Measurements from ENCODE around the gene SHISA7. TPM values are rescaled to one million over a fixed set of nuclear protein-coding genes. Genes with fewer than 3 reads are reported as not detected.

The SHISA7 gene
- polyA plus RNA-seq, 4 donors = 0.12 to 0.21 TPM; not detected in 2

DNA sequence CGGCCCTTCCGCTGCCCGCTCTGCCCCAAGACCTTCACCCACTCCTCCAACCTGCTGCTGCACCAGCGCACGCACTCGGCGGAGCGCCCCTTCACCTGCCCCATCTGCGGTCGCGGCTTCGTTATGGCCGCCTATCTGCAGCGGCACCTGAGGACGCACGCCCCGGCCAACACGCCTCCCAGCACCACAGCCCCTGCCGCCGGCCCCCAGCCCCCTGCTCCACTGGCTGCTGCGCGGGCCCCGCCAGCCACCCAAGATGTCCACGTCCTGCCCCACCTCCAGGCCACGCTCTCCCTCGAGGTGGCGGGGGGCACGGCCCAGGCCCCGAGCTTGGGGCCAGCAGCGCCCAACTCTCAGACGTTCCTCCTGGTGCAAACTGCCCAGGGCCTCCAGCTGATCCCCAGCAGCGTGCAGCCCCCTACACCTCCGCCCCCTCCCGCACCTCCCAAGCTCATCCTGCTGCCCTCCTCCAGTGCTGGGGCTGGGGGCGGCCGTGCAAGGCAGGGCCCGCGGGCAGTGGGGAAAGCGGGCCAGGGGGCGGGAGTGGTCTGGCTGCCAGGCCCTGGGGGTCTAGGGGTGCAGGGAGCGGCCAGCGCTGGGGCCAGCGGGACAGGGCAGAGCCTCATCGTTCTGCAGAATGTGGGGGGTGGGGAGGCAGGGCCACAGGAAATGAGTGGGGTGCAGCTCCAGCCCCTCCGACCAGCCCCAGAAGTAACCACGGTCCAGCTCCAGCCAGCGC, 40.0 kb upstream of the SHISA7 start:
- Histone ChIP-seq H3K36me3 (ENCODE audit: control insufficient read depth in 3 of 3, insufficient read depth in 2 of 3, low read depth in 1 of 3, low read length in 3 of 3) (peaks cover 4 to 29% (median 10%) of the 10 kb centered on the region in 3 donors), H3K4me1 (ENCODE audit: control insufficient read depth in 3 of 3, insufficient read depth in 2 of 3, low read depth in 1 of 3, low read length in 2 of 3) (peaks cover 0 to 24% (median 3%) of the 10 kb centered on the region in 3 donors), H3K9me3 (ENCODE audit: control insufficient read depth in 2 of 2, insufficient read depth in 1 of 2, low read depth in 1 of 2, low read length in 1 of 2) (no peaks in the 10 kb centered on the region), H3K27ac (ENCODE audit: low read depth in 1 of 3, low read length in 2 of 3) (no peak overlapping the region), H3K4me3 (ENCODE audit: low read depth in 1 of 3, low read length in 3 of 3) (no peak overlapping the region), H3K27me3 (ENCODE audit: control insufficient read depth in 3 of 3, insufficient read depth in 3 of 3, low read length in 3 of 3) (peaks cover 0 to 11% (median 0%) of the 10 kb centered on the region in 3 donors)
- DNase-seq (no peak), FAIRE-seq (no peak)
- 95 to 97% (median 97%) methylated on average over 41 to 47 of the region's 47 CpGs for WGBS, 3 donors

DNA sequence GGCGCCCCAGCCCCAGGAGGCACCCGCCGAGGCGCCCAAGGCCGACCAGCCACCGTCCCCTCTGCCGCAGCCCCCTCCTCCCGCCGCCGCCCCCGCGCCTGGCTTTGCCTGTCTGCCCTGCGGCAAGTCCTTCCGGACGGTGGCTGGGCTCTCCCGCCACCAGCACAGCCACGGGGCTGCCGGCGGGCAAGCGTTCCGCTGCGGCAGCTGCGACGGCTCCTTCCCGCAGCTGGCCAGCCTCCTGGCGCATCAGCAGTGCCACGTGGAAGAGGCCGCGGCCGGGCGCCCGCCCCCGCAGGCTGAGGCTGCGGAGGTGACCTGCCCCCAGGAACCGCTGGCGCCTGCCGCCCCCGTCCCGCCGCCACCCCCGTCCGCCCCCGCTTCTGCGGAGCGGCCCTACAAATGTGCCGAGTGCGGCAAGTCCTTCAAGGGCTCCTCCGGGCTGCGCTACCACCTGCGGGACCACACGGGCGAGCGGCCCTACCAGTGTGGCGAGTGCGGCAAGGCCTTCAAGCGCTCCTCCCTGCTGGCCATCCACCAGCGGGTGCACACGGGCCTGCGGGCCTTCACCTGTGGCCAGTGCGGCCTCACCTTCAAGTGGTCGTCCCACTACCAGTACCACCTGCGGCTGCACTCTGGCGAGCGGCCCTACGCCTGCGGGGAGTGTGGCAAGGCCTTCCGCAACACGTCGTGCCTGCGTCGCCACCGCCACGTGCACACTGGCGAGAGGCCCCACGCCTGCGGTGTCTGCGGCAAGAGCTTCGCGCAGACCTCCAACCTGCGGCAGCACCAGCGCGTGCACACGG, 39.3 kb upstream of the SHISA7 start:
- Histone ChIP-seq H3K36me3 (ENCODE audit: control insufficient read depth in 3 of 3, insufficient read depth in 2 of 3, low read depth in 1 of 3, low read length in 3 of 3) (peaks cover 4 to 32% (median 10%) of the 10 kb centered on the region in 3 donors), H3K4me3 (ENCODE audit: low read depth in 1 of 3, low read length in 3 of 3) (no peak overlapping the region), H3K27me3 (ENCODE audit: control insufficient read depth in 3 of 3, insufficient read depth in 3 of 3, low read length in 3 of 3) (peaks cover 0 to 6% (median 0%) of the 10 kb centered on the region in 3 donors), H3K9me3 (ENCODE audit: control insufficient read depth in 2 of 2, insufficient read depth in 1 of 2, low read depth in 1 of 2, low read length in 1 of 2) (no peaks in the 10 kb centered on the region), H3K27ac (ENCODE audit: low read depth in 1 of 3, low read length in 2 of 3) (no peak overlapping the region), H3K4me1 (ENCODE audit: control insufficient read depth in 3 of 3, insufficient read depth in 2 of 3, low read depth in 1 of 3, low read length in 2 of 3) (peaks cover 0 to 24% (median 2%) of the 10 kb centered on the region in 3 donors)
- WGBS, 3 donors = 94 to 98% (median 97%) methylated on average over 50 to 83 of the region's 83 CpGs
- no peak for DNase-seq
- no peak for FAIRE-seq

DNA sequence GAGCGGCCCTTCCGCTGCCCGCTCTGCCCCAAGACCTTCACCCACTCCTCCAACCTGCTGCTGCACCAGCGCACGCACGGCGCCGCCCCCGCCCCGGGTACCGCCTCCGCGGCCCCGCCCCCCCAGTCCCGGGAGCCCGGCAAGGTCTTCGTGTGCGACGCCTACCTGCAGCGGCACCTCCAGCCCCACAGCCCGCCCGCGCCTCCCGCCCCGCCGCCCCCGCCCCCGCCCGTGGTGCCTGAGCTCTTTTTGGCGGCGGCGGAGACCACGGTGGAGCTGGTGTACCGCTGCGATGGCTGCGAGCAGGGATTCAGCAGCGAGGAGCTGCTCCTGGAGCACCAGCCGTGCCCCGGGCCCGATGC, 38.7 kb upstream of the SHISA7 start:
- no peak for FAIRE-seq
- H3K27me3 ChIP-seq (ENCODE audit: control insufficient read depth in 3 of 3, insufficient read depth in 3 of 3, low read length in 3 of 3) = peaks cover 0 to 6% (median 0%) of the 10 kb centered on the region in 3 donors
- H3K4me3 ChIP-seq (ENCODE audit: low read depth in 1 of 3, low read length in 3 of 3) = no peak overlapping the region
- peaks cover 4 to 32% (median 10%) of the 10 kb centered on the region in 3 donors for H3K36me3 ChIP-seq (ENCODE audit: control insufficient read depth in 3 of 3, insufficient read depth in 2 of 3, low read depth in 1 of 3, low read length in 3 of 3)
- WGBS, 3 donors = 83 to 95% (median 94%) methylated on average over 39 to 40 of the region's 40 CpGs
- no peak overlapping the region for H3K27ac ChIP-seq (ENCODE audit: low read depth in 1 of 3, low read length in 2 of 3)
- DNase-seq = no peak
- no peaks in the 10 kb centered on the region for H3K9me3 ChIP-seq (ENCODE audit: control insufficient read depth in 2 of 2, insufficient read depth in 1 of 2, low read depth in 1 of 2, low read length in 1 of 2)
- H3K4me1 ChIP-seq (ENCODE audit: control insufficient read depth in 3 of 3, insufficient read depth in 2 of 3, low read depth in 1 of 3, low read length in 2 of 3) = peaks cover 0 to 18% (median 2%) of the 10 kb centered on the region in 3 donors

DNA sequence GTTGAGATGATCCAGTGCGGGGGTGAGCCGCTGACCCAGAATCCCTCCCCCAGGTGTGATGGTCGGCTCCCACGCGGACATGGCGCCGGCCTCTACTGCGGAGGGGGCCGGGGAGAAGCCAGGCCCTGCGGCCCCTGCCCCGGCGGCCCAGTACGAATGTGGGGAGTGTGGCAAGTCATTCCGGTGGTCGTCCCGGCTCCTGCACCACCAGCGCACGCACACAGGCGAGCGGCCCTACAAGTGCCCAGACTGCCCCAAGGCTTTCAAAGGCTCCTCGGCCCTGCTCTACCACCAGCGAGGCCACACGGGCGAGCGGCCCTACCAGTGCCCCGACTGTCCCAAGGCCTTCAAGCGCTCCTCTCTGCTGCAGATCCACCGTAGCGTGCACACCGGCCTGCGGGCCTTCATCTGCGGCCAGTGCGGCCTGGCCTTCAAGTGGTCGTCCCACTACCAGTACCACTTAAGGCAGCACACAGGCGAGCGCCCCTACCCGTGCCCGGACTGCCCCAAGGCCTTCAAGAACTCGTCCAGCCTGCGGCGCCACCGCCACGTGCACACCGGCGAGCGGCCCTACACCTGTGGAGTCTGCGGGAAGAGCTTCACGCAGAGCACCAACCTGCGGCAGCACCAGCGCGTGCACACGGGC, 38.2 kb upstream of the SHISA7 start:
- Histone ChIP-seq H3K4me1 (ENCODE audit: control insufficient read depth in 3 of 3, insufficient read depth in 2 of 3, low read depth in 1 of 3, low read length in 2 of 3) (peaks cover 0 to 18% (median 2%) of the 10 kb centered on the region in 3 donors), H3K27ac (ENCODE audit: low read depth in 1 of 3, low read length in 2 of 3) (no peak overlapping the region), H3K27me3 (ENCODE audit: control insufficient read depth in 3 of 3, insufficient read depth in 3 of 3, low read length in 3 of 3) (peaks cover 0 to 6% (median 0%) of the 10 kb centered on the region in 3 donors), H3K36me3 (ENCODE audit: control insufficient read depth in 3 of 3, insufficient read depth in 2 of 3, low read depth in 1 of 3, low read length in 3 of 3) (peaks cover 4 to 32% (median 10%) of the 10 kb centered on the region in 3 donors), H3K4me3 (ENCODE audit: low read depth in 1 of 3, low read length in 3 of 3) (no peak overlapping the region), H3K9me3 (ENCODE audit: control insufficient read depth in 2 of 2, insufficient read depth in 1 of 2, low read depth in 1 of 2, low read length in 1 of 2) (no peaks in the 10 kb centered on the region)
- DNase-seq = no peak
- no peak for FAIRE-seq
- WGBS, 3 donors = 96 to 97% (median 97%) methylated on average over 43 to 52 of the region's 52 CpGs

DNA sequence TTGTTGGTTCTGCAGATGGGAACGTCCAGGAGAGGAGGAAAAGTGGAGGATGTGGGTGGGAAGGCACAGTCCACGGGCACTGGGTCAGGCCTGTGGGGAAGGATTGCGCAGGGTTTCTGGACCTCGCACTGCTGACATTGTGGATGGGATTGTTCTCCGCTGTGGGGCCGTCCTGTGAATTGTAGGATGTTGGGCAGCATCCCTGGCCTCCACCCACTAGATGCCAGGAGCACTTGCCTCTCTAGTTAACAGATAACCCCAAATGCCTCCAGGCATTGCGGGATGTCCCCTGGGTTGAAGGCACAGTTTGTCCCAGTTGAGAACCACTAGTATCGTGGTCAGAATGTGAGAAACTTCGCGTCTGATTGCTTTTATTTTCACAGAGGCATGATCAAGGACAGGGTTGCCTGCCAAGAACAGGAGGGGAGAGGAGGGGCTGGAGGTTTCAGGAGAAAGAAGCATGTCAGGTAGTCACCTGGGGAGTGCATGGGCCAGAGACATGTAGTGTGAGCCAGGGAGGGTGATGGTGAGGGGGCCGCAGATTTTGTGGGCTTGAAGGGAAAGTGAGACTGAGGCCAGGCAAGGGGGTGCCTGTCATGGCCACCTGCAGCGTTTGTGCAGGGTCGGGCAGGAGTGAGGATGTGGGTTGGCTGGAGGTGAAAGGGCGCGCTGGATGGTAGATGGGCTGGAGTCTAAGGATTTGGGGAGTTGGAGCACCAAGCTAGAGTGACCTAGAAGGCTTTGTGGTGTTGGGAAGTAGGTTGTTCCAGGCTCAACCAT, 36.5 kb upstream of the SHISA7 start:
- H3K9me3 ChIP-seq (ENCODE audit: control insufficient read depth in 2 of 2, insufficient read depth in 1 of 2, low read depth in 1 of 2, low read length in 1 of 2) = no peaks in the 10 kb centered on the region
- FAIRE-seq (no peak), DNase-seq (no peak)
- H3K27ac ChIP-seq (ENCODE audit: low read depth in 1 of 3, low read length in 2 of 3) = no peak overlapping the region
- peaks cover 4 to 32% (median 10%) of the 10 kb centered on the region in 3 donors for H3K36me3 ChIP-seq (ENCODE audit: control insufficient read depth in 3 of 3, insufficient read depth in 2 of 3, low read depth in 1 of 3, low read length in 3 of 3)
- peaks cover 0 to 3% (median 0%) of the 10 kb centered on the region in 3 donors for H3K27me3 ChIP-seq (ENCODE audit: control insufficient read depth in 3 of 3, insufficient read depth in 3 of 3, low read length in 3 of 3)
- WGBS, 3 donors = 70 to 80% (median 77%) methylated on average over 14 to 15 of the region's 15 CpGs
- H3K4me1 ChIP-seq (ENCODE audit: control insufficient read depth in 3 of 3, insufficient read depth in 2 of 3, low read depth in 1 of 3, low read length in 2 of 3) = peaks cover 0 to 15% (median 4%) of the 10 kb centered on the region in 3 donors
- no peak overlapping the region for H3K4me3 ChIP-seq (ENCODE audit: low read depth in 1 of 3, low read length in 3 of 3)

DNA sequence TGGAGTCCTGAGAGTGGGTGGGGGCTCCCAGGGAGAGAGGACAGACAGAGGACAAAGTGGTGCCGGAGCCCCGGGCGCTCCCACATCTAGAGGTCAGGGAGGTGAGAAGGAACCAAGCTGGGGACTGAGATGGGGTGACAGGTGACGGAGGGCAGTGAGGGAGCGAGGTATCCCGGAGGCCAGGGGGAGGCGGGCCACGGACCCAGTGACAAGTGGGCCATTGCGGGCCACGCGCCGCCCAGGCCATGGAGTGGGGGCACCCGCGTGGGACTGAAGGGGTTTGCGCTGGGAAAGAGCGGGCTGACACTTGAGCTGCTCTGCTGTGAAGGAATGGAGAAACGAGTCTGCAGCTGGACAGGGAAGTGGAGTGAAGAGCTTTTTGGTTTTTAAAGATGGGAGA, 35.9 kb upstream of the SHISA7 start:
- no peak for FAIRE-seq
- Histone ChIP-seq H3K27ac (ENCODE audit: low read depth in 1 of 3, low read length in 2 of 3) (no peak overlapping the region), H3K36me3 (ENCODE audit: control insufficient read depth in 3 of 3, insufficient read depth in 2 of 3, low read depth in 1 of 3, low read length in 3 of 3) (peaks cover 4 to 28% (median 10%) of the 10 kb centered on the region in 3 donors), H3K4me3 (ENCODE audit: low read depth in 1 of 3, low read length in 3 of 3) (no peak overlapping the region), H3K4me1 (ENCODE audit: control insufficient read depth in 3 of 3, insufficient read depth in 2 of 3, low read depth in 1 of 3, low read length in 2 of 3) (peaks cover 0 to 11% (median 4%) of the 10 kb centered on the region in 3 donors), H3K9me3 (ENCODE audit: control insufficient read depth in 2 of 2, insufficient read depth in 1 of 2, low read depth in 1 of 2, low read length in 1 of 2) (no peaks in the 10 kb centered on the region), H3K27me3 (ENCODE audit: control insufficient read depth in 3 of 3, insufficient read depth in 3 of 3, low read length in 3 of 3) (no peaks in the 10 kb centered on the region)
- WGBS, 3 donors = 90 to 91% (median 91%) methylated on average over 17 of the region's 17 CpGs
- DNase-seq = no peak

DNA sequence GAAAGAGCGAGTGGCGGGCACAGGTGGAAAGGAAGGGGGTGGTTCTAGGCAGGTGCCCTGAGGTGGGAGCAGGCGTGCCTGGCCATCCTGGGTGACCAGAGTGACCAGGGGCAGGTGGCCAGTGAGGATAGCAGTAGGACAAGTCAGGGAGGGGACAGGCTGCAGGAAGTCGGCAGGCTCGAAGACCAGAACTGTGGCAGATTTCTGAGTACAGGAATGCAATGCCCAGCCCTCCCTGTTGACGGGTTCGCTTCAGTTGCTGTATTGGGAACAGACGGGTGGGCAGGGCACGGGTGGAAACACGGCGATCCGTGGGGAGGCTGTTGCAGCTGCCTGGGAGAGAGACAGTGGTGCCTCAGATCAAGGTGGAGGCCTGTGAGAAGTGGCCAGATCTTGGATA, 35.3 kb upstream of the SHISA7 start:
- DNase-seq (no peak), FAIRE-seq (no peak)
- peaks cover 4 to 22% (median 10%) of the 10 kb centered on the region in 3 donors for H3K36me3 ChIP-seq (ENCODE audit: control insufficient read depth in 3 of 3, insufficient read depth in 2 of 3, low read depth in 1 of 3, low read length in 3 of 3)
- H3K9me3 ChIP-seq (ENCODE audit: control insufficient read depth in 2 of 2, insufficient read depth in 1 of 2, low read depth in 1 of 2, low read length in 1 of 2) = no peaks in the 10 kb centered on the region
- WGBS, 3 donors = 88 to 91% (median 89%) methylated on average over 12 of the region's 12 CpGs
- no peaks in the 10 kb centered on the region for H3K27me3 ChIP-seq (ENCODE audit: control insufficient read depth in 3 of 3, insufficient read depth in 3 of 3, low read length in 3 of 3)
- H3K27ac ChIP-seq (ENCODE audit: low read depth in 1 of 3, low read length in 2 of 3) = no peak overlapping the region
- H3K4me3 ChIP-seq (ENCODE audit: low read depth in 1 of 3, low read length in 3 of 3) = no peak overlapping the region
- peaks cover 0 to 11% (median 4%) of the 10 kb centered on the region in 3 donors for H3K4me1 ChIP-seq (ENCODE audit: control insufficient read depth in 3 of 3, insufficient read depth in 2 of 3, low read depth in 1 of 3, low read length in 2 of 3)
